ENCODE measurements around the gene KCNG4. TPM values are rescaled to one million over a fixed set of nuclear protein-coding genes. Genes with fewer than 3 reads are reported as not detected.
A peak's percentile ranks its signal among the peaks of the same experiment; 100 is the strongest.

Gene KCNG4
- total RNA-seq, 2 experiments from 2014 or later: not detected

- Mint-ChIP-seq H3K9me3 (ENCODE audit: low read depth) (no peaks in the 10 kb centered on the region), H3K4me3 (no peak overlapping the region), H3K4me1 (peaks cover 2% of the 10 kb centered on the region), H3K27me3 (no peaks in the 10 kb centered on the region), H3K36me3 (peaks cover 14% of the 10 kb centered on the region), H3K27ac (no peak overlapping the region)
- ATAC-seq (no peak), DNase-seq (no peak)
- CTCF ChIA-PET: interaction anchor here (1.1 to 2.5 kb wide), 2 partner anchors 7 to 94 kb away, joined by 3 to 8 read pairs; partner anchors contain the start of gene TAF1C
These were observed 60.8 kb downstream of the KCNG4 start for GRCh38 chr16:84178892-84179611.

GRCh38 chr16:84178146-84178765 is 61.6 kb downstream of the KCNG4 start:
- CTCF ChIA-PET: interaction anchor here (0.6 to 2.5 kb wide), 3 partner anchors 8 to 94 kb away, joined by 3 to 8 read pairs (median 4); partner anchors contain the start of gene TAF1C
- Mint-ChIP-seq H3K4me1 (peaks cover 2% of the 10 kb centered on the region), H3K27me3 (no peaks in the 10 kb centered on the region), H3K27ac (no peak overlapping the region), H3K4me3 (no peak overlapping the region), H3K36me3 (peaks cover 14% of the 10 kb centered on the region), H3K9me3 (ENCODE audit: low read depth) (no peaks in the 10 kb centered on the region)
- ATAC-seq: no peak
- no peak for DNase-seq

DNA sequence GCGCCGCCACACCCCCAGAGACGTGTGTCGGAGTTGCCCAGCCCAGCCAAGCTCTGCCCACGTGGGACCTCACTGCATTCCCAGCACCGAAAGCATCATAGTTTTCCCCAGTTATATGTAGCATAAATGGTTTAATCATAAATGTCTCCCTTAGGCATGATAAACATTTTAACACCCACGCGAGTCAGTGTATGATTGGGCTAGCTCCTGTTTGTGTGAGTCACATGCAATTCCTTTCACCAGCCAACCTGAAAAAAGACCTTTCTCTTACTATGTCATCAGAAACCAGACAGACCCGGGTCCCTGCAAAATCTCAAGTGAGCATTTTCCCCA is 62.1 kb downstream of the KCNG4 start:
- no peak for DNase-seq
- ATAC-seq: no peak
- H3K27ac Mint-ChIP-seq: no peak overlapping the region
- no peaks in the 10 kb centered on the region for H3K27me3 Mint-ChIP-seq
- no peak overlapping the region for H3K4me3 Mint-ChIP-seq
- no peaks in the 10 kb centered on the region for H3K9me3 Mint-ChIP-seq (ENCODE audit: low read depth)
- CTCF ChIA-PET: interaction anchor here (0.6 to 2.5 kb wide), 4 partner anchors 9 to 221 kb away, joined by 3 to 8 read pairs (median 4); partner anchors contain the start of gene TAF1C
- H3K36me3 Mint-ChIP-seq: peaks cover 11% of the 10 kb centered on the region
- peaks cover 2% of the 10 kb centered on the region for H3K4me1 Mint-ChIP-seq

DNA sequence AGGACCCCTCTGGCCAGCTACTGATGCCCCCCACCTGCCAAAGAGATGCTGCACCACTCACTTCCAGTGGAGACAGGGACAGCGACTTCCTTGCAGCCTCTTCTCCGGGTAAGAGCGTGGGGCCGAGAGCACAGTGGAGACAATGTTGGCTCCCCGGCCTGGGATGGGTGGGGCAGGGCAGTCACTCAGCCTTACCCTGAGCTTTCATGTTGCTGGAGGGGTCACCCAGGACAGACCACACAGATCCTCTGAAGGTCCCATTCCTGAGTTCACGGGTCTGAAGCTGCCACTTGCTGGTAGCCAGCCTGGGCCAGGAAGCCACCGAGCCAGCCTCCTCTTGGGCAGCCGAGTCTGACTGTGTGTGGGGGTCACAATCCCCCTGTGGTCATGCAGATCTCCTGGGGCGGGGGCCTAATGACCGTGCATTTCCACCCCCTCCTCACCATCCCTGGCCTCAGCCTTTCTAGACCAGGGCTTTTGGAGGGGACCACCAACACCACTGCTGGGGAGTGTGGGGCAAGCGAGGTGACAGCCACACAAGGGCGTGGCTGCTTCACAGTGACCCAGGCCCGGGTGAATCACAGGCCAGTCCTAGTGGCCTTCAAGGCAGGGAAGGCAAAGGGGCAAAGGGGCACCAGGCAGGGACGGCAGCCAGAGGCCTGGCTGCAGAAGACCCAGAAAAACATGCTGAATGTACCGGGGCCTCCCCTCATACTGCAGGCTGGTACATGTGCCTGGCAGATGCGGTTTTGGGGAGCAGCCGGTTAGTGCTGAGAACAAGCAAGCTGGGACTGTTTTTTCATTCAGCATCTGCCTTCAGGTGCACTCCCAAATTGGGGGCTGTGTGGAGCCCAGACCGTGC is 63.4 kb downstream of the KCNG4 start:
- ATAC-seq (no peak), DNase-seq (no peak)
- Mint-ChIP-seq H3K9me3 (ENCODE audit: low read depth) (no peaks in the 10 kb centered on the region), H3K36me3 (peaks cover 3% of the 10 kb centered on the region), H3K27me3 (no peaks in the 10 kb centered on the region), H3K27ac (no peak overlapping the region), H3K4me3 (no peak overlapping the region), H3K4me1 (peaks cover 2% of the 10 kb centered on the region)
- CTCF ChIA-PET: interaction anchor here (0.6 to 4.4 kb wide), 12 partner anchors 10 to 220 kb away, joined by 3 to 17 read pairs (median 6); partner anchors contain the start of gene TAF1C

- Mint-ChIP-seq H3K27me3 (no peaks in the 10 kb centered on the region), H3K4me3 (no peak overlapping the region), H3K9me3 (ENCODE audit: low read depth) (no peaks in the 10 kb centered on the region), H3K36me3 (no peaks in the 10 kb centered on the region), H3K27ac (no peak overlapping the region), H3K4me1 (peaks cover 2% of the 10 kb centered on the region)
- DNase-seq (peak; percentile 56), ATAC-seq (peak; percentile 80)
- CTCF ChIA-PET: interaction anchor here (0.8 to 4.4 kb wide), 13 partner anchors 9 to 219 kb away, joined by 3 to 17 read pairs (median 4); partner anchors contain the start of genes MBTPS1 and TAF1C
These were observed 64.3 kb downstream of the KCNG4 start for GRCh38 chr16:84175350-84176081.

GRCh38 chr16:84174396-84174795 is 65.4 kb downstream of the KCNG4 start:
- ATAC-seq (no peak), DNase-seq (no peak)
- H3K4me1 Mint-ChIP-seq: peaks cover 2% of the 10 kb centered on the region
- no peak overlapping the region for H3K4me3 Mint-ChIP-seq
- H3K27me3 Mint-ChIP-seq: peaks cover 7% of the 10 kb centered on the region
- H3K36me3 Mint-ChIP-seq: no peaks in the 10 kb centered on the region
- H3K9me3 Mint-ChIP-seq (ENCODE audit: low read depth): no peaks in the 10 kb centered on the region
- no peak overlapping the region for H3K27ac Mint-ChIP-seq
- CTCF ChIA-PET: interaction anchor here (0.6 to 4.4 kb wide), 10 partner anchors 8 to 227 kb away, joined by 3 to 17 read pairs (median 5); partner anchors contain the start of gene TAF1C

DNA sequence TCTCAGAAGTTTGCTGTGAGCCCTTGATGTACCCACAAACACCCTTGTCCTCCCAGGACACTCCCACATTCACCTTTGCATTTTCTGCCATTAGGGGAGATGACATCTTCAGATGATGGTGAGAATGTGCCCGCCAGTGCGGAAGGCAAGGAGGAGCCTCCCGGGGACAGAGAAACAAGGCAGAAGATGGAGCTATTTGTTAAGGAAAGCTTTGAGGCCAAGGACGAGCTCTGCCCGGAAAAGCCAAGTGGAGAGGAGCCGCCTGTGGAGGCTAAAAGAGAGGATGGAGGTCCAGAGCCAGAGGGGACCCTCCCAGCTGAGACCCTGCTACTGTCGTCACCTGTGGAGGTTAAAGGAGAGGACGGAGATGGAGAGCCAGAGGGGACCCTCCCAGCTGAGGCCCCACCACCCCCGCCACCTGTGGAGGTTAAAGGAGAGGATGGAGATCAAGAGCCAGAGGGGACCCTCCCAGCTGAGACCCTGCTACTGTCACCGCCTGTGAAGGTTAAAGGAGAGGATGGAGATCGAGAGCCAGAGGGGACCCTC is 70.0 kb downstream of the KCNG4 start:
- peaks cover 8% of the 10 kb centered on the region for H3K4me1 Mint-ChIP-seq
- H3K4me3 Mint-ChIP-seq: no peak overlapping the region
- H3K9me3 Mint-ChIP-seq (ENCODE audit: low read depth): no peaks in the 10 kb centered on the region
- DNase-seq: no peak
- ATAC-seq: no peak
- no peak overlapping the region for H3K27ac Mint-ChIP-seq
- H3K27me3 Mint-ChIP-seq: peaks cover 24% of the 10 kb centered on the region
- no peaks in the 10 kb centered on the region for H3K36me3 Mint-ChIP-seq
- CTCF ChIA-PET: interaction anchor here (2.6 kb wide), 1 partner anchor 85 kb away, joined by 12 read pairs; no protein-coding TSS in a partner anchor

Other genes starting within 250 kb of the KCNG4 start
- not detected for gene SLC38A8, start 197.2 kb downstream of the KCNG4 start, total RNA-seq
- gene MBTPS1, start 123.1 kb downstream of the KCNG4 start, total RNA-seq: 10 to 100 TPM; 56.1 to 57.8 TPM
- 10 to 100 TPM; 10.4 to 17.2 TPM for gene HSDL1, start 94.8 kb downstream of the KCNG4 start, total RNA-seq
- not detected for gene DNAAF1, start 94.7 kb downstream of the KCNG4 start, total RNA-seq
- gene TAF1C, start 53.0 kb downstream of the KCNG4 start, total RNA-seq: 10 to 100 TPM; 52.7 to 58.1 TPM
- gene ADAD2, start 48.9 kb downstream of the KCNG4 start, total RNA-seq: not detected
- not detected for gene WFDC1, start 54.9 kb upstream of the KCNG4 start, total RNA-seq
- gene ATP2C2, start 128.5 kb upstream of the KCNG4 start, total RNA-seq: not detected

Data from activated CD8-positive, alpha-beta memory T cell treated with anti-CD3 and anti-CD28 coated beads, Interleukin-2, amount 10 ng/mL, durations not matched to agents 7 days and 5 days (primary cell).